Esophagus squamous epithelium (tissue), 4 donors: ENCODE data around the gene C12orf57.

Experiments used
- POLR2A ChIP-seq, 4 donors: fragments of 450-650 bp; IDR thresholded peaks; one replicate each; pipeline ENCODE4 v1.6.1; 2017; ENCODE audit warnings: antibody characterized with exemption in 4 of 4, mild to moderate bottlenecking in 4 of 4, moderate library complexity in 3 of 4
- TF ChIP-seq, protein P1 (sequence below), 6 experiments: fragments of 450-650 bp in 4 of 6; fragments of 200-600 bp in 2 of 6; sonication (generic) in 2 of 6; IDR thresholded peaks; one replicate each; pipeline ENCODE4 v1.5.1; 2016 to 2019; ENCODE audit warnings: antibody characterized with exemption in 6 of 6, mild to moderate bottlenecking in 4 of 6, moderate library complexity in 4 of 6

DNA sequence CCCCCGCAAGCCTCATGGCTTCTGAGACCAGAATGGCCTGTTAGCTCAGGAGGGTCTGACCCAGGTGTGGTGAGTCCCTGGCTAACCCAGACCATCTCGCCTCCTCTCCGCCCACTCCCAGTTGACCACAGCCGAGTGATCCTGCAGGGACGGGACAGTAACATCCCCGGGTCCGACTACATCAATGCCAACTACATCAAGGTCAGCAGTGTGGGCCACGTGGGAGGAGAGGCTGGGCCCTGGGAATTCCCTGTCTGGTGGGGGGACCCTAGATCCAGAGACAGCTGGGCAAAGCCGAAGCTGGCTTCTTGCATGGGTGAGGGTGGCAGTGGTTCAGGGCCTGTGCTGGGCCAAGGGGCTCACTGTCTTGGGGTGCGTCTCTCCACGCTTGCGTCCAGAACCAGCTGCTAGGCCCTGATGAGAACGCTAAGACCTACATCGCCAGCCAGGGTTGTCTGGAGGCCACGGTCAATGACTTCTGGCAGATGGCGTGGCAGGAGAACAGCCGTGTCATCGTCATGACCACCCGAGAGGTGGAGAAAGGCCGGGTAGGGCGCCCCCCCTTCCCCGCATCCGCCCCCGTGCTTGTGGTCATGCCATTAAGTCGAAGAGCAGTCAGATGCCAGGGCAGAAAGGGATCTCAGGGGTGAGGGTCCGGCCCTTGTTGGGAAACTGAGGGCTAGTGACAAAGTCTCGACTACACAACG is 12.4 kb downstream of the C12orf57 start:
- TF ChIP-seq, protein P1, sequence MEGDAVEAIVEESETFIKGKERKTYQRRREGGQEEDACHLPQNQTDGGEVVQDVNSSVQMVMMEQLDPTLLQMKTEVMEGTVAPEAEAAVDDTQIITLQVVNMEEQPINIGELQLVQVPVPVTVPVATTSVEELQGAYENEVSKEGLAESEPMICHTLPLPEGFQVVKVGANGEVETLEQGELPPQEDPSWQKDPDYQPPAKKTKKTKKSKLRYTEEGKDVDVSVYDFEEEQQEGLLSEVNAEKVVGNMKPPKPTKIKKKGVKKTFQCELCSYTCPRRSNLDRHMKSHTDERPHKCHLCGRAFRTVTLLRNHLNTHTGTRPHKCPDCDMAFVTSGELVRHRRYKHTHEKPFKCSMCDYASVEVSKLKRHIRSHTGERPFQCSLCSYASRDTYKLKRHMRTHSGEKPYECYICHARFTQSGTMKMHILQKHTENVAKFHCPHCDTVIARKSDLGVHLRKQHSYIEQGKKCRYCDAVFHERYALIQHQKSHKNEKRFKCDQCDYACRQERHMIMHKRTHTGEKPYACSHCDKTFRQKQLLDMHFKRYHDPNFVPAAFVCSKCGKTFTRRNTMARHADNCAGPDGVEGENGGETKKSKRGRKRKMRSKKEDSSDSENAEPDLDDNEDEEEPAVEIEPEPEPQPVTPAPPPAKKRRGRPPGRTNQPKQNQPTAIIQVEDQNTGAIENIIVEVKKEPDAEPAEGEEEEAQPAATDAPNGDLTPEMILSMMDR (IDR thresholded peaks at IDR 0.05), result no peak
- no peak for TF ChIP-seq POLR2A (IDR thresholded peaks at IDR 0.05)
